IMR-90 (cell line): Measurements from ENCODE around the gene C10orf71.

Experiments
- BHLHE40 ChIP-seq: fragments of 150-350 bp; IDR thresholded peaks from 2 replicates; pipeline ENCODE4 v1.6.1; 2016; ENCODE audit warnings: mild to moderate bottlenecking, low read depth, low read length
- MAFK ChIP-seq: IDR thresholded peaks from 2 replicates; pipeline ENCODE4 v1.6.1; 2012; ENCODE audit warnings: low read depth, low read length, improper control_type of control experiment
- MXI1 ChIP-seq: IDR thresholded peaks from 2 replicates; pipeline ENCODE4 v1.6.1; 2012; ENCODE audit warnings: low read depth, mild to moderate bottlenecking, low read length, moderate library complexity, borderline replicate concordance
- POLR2A ChIP-seq: IDR thresholded peaks from 2 replicates; pipeline ENCODE4 v1.6.1; 2012; ENCODE audit warnings: mild to moderate bottlenecking, low read depth, low read length
- TF ChIP-seq, protein P1 (sequence below): conservative IDR thresholded peaks from 2 replicates; pipeline ENCODE4 v1.5.1; 2012; ENCODE audit warnings: mild to moderate bottlenecking, low read depth, low read length, improper control_type of control experiment

GRCh38 chr10:49272251-49273081 lies 26.5 kb upstream of the C10orf71 start:
- TF ChIP-seq, protein P1, sequence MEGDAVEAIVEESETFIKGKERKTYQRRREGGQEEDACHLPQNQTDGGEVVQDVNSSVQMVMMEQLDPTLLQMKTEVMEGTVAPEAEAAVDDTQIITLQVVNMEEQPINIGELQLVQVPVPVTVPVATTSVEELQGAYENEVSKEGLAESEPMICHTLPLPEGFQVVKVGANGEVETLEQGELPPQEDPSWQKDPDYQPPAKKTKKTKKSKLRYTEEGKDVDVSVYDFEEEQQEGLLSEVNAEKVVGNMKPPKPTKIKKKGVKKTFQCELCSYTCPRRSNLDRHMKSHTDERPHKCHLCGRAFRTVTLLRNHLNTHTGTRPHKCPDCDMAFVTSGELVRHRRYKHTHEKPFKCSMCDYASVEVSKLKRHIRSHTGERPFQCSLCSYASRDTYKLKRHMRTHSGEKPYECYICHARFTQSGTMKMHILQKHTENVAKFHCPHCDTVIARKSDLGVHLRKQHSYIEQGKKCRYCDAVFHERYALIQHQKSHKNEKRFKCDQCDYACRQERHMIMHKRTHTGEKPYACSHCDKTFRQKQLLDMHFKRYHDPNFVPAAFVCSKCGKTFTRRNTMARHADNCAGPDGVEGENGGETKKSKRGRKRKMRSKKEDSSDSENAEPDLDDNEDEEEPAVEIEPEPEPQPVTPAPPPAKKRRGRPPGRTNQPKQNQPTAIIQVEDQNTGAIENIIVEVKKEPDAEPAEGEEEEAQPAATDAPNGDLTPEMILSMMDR, result no peak
- TF ChIP-seq MAFK (no peak), MXI1 (no peak), BHLHE40 (no peak), POLR2A (no peak)
